ENCODE results near the gene DGCR2. TPM values are rescaled to one million over a fixed set of nuclear protein-coding genes. Genes with fewer than 3 reads are reported as not detected.
"Not testable (repeated sequence)": the region's sequence is repeated elsewhere in the genome, so short reads cannot be mapped to it uniquely, and the experiment has no call there.

Gene DGCR2
- total RNA-seq, 1 donor from 2014 or later, result 30.2 TPM

DNA sequence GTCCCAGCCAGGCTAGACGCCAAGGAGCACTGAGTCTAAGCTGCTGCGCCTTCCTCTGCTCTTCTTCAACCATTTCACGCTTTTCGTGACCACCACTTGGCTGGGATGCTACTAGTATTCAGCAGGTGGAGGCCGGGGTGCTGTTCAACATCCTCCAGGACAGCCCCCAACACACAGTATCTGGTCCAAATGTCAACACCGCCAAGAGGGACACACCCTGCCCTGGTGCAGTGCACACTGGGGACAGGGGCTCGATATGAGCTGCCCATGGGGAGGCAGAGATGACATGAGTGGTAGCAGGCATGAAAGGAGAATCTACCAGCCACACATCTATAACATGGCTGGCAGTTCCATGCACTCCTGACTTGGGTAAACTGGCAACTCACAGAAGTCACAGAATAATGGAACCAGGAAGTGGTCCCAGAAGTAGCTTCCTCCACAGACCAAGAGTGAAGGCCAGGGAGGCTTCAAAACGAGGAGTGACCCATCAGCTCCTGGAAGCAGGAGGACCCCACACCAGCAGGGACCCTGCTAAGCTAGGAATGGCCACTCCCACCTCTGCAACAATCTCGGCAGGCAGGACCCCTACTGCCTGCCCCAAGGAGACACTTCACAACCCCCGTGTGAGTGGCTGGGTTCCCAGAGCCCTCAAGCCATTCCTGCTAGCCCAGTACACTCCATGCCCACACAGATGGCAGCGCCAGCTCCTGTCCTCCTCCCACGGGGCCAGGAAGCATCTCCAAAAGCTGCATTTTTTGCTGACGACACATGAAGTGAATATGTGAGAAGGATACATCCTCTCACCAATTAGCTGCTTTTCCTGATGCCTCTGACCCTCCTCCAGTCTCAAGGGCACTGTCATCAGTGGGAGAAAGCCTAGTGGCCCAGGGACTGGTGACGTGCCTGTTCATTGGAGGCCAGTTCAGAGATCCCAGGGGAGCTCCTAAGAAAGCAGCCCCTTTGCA is 78.8 kb downstream of the DGCR2 start:
- DNase-seq (ENCODE audit: low read depth in 2 of 2), result no peak

DNA sequence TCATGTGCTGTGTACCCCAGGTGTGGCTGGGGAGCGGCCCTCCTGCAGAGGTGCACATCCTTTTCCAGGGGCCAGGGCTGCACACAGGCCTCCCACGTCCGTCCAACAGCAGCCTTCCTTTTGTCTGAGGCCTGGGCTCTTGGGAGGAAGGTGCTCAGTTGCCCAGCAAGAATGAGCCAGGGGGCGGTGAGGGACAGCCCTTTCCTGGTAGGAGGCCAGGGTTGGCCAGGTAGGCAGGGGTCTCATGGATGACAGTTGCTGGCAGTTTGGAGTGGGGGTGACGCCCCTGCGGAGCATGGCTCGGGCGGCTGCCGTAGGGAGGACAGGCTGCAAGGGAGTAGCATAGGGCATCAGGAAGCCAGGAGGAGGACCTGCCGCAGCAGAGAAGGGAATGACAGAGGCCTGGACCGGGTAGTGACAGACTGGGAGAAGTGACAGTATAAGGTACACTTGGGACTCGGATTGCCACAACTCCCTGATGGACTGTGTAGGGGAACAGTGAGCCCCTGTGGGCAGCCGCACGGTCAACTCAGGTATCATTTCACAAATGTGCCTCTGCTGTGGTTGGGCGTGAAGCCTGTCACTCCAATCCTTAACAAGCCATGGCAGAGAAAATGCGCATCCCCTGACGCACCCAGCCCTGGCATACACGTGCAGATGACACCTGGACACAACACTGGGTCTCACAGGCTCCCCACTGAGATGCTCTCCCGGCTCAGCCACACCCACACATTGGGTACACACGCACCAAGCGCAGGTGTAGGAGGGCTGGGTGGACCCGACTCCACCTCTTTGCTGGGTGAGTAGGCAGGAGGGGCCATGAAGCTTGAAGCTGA is 79.7 kb downstream of the DGCR2 start:
- DNase-seq (ENCODE audit: low read depth in 2 of 2), result no peak

DNA sequence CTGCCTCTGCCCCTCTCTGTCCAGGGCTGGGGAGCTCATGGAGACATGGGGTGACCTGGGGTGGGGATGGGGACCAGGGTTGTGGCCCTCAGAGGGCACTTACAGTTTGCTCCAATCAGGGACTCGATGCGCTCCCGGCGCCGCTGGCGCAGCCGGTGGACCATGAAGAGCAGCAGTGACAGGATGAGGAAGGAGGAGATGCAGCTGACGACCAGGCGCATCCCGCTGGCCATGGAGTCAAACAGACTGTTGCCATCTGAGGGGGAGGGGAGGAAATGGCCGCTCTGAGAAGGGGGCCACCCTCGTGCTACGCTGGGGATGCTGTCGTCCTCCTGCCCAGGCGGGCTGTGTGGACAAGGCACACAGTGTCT is 80.5 kb downstream of the DGCR2 start:
- no peak for DNase-seq (ENCODE audit: low read depth in 2 of 2)

- no peak for DNase-seq (ENCODE audit: low read depth in 2 of 2)
Observed at GRCh38 chr22:19040888-19041703, 81.1 kb downstream of the DGCR2 start.

GRCh38 chr22:19040391-19040861 is 81.8 kb downstream of the DGCR2 start:
- no peak for DNase-seq (ENCODE audit: low read depth in 2 of 2)

DNA sequence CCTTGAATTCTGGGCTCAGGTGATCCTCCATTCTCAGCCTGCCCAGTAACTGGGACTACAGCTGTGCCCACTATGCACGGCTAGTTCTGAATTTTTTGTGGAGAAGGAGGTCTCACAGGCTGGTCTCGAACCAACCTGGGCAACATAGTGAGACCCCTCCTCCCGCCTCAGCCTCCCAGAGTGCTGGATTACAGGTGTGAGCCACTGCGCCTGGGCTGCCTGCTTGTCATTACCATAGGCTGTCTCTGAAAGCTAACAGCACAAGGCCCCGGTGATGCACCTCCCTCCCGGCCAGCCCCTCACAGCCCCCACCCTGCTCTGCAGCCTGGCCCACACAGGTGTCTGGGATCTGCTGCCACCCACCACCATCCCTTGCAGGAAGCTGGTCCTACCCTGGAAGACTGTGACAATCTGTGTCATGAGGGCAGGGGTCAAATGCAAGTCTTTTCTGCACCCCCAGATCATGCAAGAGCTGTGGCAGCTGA is 82.4 kb downstream of the DGCR2 start:
- no peak for DNase-seq (ENCODE audit: low read depth in 2 of 2)

- DNase-seq (ENCODE audit: low read depth in 2 of 2), result no peak
Observed at GRCh38 chr22:19039448-19039780, 82.8 kb downstream of the DGCR2 start.

- no peak for DNase-seq (ENCODE audit: low read depth in 2 of 2)
Observed at GRCh38 chr22:19038728-19039447, 83.3 kb downstream of the DGCR2 start.

DNA sequence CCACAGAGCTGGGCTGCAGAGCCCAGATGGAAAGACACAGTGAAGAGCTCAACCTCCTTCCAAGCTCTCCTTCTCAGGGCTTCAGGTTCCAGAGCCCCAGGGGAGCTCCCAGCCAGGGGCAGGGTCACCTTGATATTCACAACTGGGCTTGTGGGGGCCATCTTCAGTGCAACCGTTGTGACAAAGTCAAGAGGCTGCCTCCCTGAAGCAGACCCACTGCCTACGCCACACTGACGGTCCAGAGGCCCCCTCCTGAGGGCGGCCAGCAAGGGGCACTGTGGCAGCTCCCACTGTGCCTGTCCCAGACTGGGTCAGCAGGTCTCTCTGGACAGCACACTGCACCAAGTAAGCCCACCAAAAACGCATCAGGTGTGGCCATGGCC is 84.1 kb downstream of the DGCR2 start:
- DNase-seq (ENCODE audit: low read depth in 2 of 2), result no peak

GRCh38 chr22:19037282-19038163 is 84.7 kb downstream of the DGCR2 start:
- no peak for DNase-seq (ENCODE audit: low read depth in 2 of 2)

DNA sequence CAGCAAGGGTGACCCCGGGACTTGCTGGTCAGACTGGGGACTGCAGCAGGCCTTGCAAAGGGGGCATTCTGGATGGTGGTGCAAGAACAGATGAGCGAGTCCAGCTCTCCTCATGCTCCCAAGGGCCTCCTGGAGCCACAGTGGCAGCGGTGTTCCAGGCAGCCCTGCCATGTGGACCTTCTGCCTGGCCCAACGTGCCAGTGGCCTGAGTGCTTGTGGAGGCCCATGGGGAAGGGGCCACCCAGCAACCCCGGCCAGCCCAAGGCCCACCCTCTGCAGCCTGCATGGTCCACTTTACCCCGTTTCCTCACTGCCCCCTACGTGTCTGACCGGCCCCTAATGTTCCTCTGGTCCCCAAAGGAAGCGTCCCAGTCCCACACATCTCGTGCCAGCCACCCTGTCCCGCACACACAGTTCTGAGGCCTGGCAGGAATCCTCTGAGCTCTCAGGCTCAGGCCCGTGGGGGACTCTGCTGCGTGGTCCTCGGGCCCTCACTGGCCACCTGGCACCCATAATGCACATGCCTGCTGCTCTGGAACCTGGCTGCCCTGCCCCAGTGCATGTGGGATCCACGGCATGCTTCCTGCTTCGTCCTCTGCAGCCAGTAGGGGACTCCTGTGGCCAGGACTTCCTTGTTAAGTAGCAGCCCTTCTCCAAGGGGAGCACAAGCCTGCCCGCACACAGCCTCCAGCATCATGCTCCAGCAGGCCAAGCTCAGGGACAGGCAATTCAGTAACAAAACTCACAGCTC is 85.5 kb downstream of the DGCR2 start:
- DNase-seq (ENCODE audit: low read depth in 2 of 2), result no peak

- no peak for DNase-seq (ENCODE audit: low read depth in 2 of 2)
Observed at GRCh38 chr22:19036229-19036522, 86.0 kb downstream of the DGCR2 start.

- DNase-seq (ENCODE audit: low read depth in 2 of 2), result peak in 1 of 2 donors; percentile 8
Observed at GRCh38 chr22:19035474-19036228, 86.6 kb downstream of the DGCR2 start.

DNA sequence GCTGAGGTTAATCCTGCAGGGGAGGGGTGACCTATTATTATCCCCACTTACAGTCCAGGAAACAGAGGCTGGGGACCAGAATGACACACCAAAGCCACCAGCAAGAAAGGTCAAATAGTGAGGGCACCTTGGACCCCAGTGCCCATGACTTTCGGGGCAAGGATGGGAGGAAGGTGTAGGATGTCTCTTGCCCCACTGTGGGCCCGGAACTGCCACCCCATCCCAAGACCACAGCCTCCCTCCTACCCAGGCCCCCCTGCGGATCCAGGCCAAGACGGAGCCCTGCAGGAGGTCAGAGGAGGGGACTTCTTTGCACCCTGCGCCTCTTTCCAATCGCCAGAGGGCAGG is 87.1 kb downstream of the DGCR2 start:
- DNase-seq (ENCODE audit: low read depth in 2 of 2), result not testable (repeated sequence)

DNA sequence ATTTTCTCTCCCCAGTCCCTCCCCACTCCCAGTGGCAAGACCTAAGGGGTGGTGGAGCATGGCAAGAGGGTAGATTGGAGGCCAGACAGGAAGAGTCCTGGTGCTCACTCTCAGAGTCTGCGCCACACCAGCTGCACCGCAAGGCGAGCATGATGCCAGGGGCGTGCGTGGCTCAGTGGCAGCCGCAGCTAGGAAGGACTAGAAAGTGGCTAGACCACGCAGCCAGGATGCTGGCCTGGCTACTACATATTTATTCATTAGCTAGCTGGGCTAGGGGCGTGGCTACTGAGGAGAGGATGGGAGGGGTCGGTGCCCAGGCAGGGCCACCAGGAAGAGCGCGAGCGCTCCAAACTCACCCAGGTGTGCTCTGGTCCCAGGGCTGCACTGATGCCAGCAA is 87.5 kb downstream of the DGCR2 start:
- not testable (repeated sequence) for DNase-seq (ENCODE audit: low read depth in 2 of 2)

GRCh38 chr22:19034031-19034723 is 88.0 kb downstream of the DGCR2 start:
- not testable (repeated sequence) for DNase-seq (ENCODE audit: low read depth in 2 of 2)

GRCh38 chr22:19033568-19033905 is 88.7 kb downstream of the DGCR2 start:
- not testable (repeated sequence) for DNase-seq (ENCODE audit: low read depth in 2 of 2)

Measured in dermis microvascular lymphatic vessel endothelial cell (primary cell).